Measurements from ENCODE around the gene NUP93.
"Not testable (repeated sequence)": the region's sequence is repeated elsewhere in the genome, so short reads cannot be mapped to it uniquely, and the experiment has no call there.

DNA sequence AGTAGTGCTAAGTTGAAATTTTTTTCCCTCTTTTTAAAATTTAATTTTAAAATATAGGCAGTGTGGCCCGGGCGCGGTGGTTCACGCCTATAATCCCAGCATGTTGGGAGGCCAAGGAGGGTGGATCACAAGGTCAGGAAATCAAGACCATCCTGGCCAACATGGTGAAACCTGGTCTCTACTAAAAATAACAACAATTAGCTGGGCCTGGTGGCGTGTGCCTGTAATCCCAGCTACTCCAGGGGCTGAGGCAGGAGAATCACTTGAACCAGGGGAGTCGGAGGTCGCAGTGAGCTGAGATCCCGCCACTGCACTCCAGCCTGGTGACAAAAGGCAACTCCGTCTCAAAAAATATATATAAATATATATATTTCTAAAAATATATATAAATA lies 77.7 kb downstream of the NUP93 start:
- not testable (repeated sequence) for TF ChIP-seq FOSL2 (IDR thresholded peaks at IDR 0.05; ENCODE audit: borderline replicate concordance, low read depth); RAD21 (IDR thresholded peaks at IDR 0.05; ENCODE audit: low read length)
